HEK293T (cell line): ENCODE measurements around the gene MXD3.
"Not testable (repeated sequence)": the region's sequence is repeated elsewhere in the genome, so short reads cannot be mapped to it uniquely, and the experiment has no call there.

ENCODE experiments used
- CTCF ChIA-PET: fragments of 350-600 bp; formaldehyde crosslinking; extraction: SDS; loops from one replicate; lab custom pipeline; 2021; ENCODE audit warnings: antibody characterized with exemption, inconsistent platforms; lab: Yijun Ruan, JAX
- POLR2A ChIA-PET: fragments of 350-600 bp; formaldehyde crosslinking; extraction: SDS; loops from one replicate; lab custom pipeline; 2020; ENCODE audit warnings: antibody characterized with exemption, inconsistent platforms; lab: Yijun Ruan, JAX
- DNase-seq: peaks from one replicate; pipeline ENCODE4 v3.0.0; 2012; ENCODE audit warnings: mixed read lengths; ENCODE audit errors: extremely low spot score
- ARNT ChIP-seq: fragments of 450-650 bp; IDR thresholded peaks from 2 replicates; pipeline ENCODE4 v1.6.1; 2017; ENCODE audit warnings: mild to moderate bottlenecking
- BHLHE40 ChIP-seq: fragments of 450-650 bp; IDR thresholded peaks from 2 replicates; pipeline ENCODE4 v1.6.1; 2016; ENCODE audit warnings: mild to moderate bottlenecking, moderate library complexity, borderline replicate concordance
- CTBP1 ChIP-seq: fragments of 450-650 bp; IDR thresholded peaks from 2 replicates; pipeline ENCODE4 v1.6.1; 2016; ENCODE audit warnings: borderline replicate concordance
- ELF4 ChIP-seq: fragments of 450-650 bp; IDR thresholded peaks from 2 replicates; pipeline ENCODE4 v1.6.1; 2017; ENCODE audit warnings: antibody characterized with exemption
- FOXA1 ChIP-seq: fragments of 450-650 bp; IDR thresholded peaks from 2 replicates; pipeline ENCODE4 v1.6.1; 2016; ENCODE audit warnings: mild to moderate bottlenecking
- FOXK2 ChIP-seq: fragments of 450-650 bp; IDR thresholded peaks from 2 replicates; pipeline ENCODE4 v1.6.1; 2016; ENCODE audit warnings: mild to moderate bottlenecking
- FOXM1 ChIP-seq: fragments of 450-650 bp; IDR thresholded peaks from 2 replicates; pipeline ENCODE4 v1.6.1; 2017; ENCODE audit warnings: mild to moderate bottlenecking, borderline replicate concordance
- HDGF ChIP-seq: fragments of 450-650 bp; IDR thresholded peaks from 2 replicates; pipeline ENCODE4 v1.6.1; 2017; ENCODE audit warnings: antibody characterized with exemption, borderline replicate concordance
- L3MBTL2 ChIP-seq: fragments of 450-650 bp; conservative IDR thresholded peaks from 2 replicates; pipeline ENCODE4 v1.6.1; 2016; ENCODE audit warnings: mild to moderate bottlenecking
- LEF1 ChIP-seq: fragments of 450-650 bp; IDR thresholded peaks from 2 replicates; pipeline ENCODE4 v1.6.1; 2017; ENCODE audit warnings: mild to moderate bottlenecking, borderline replicate concordance
- NFRKB ChIP-seq: fragments of 450-650 bp; IDR thresholded peaks from 2 replicates; pipeline ENCODE4 v1.6.1; 2016; ENCODE audit warnings: mild to moderate bottlenecking, moderate library complexity
- PKNOX1 ChIP-seq: fragments of 450-650 bp; IDR thresholded peaks from 2 replicates; pipeline ENCODE4 v1.6.1; 2016
- SP1 ChIP-seq: fragments of 450-650 bp; IDR thresholded peaks from 2 replicates; pipeline ENCODE4 v1.6.1; 2017
- SUZ12 ChIP-seq: fragments of 450-650 bp; IDR thresholded peaks from 2 replicates; pipeline ENCODE4 v1.6.1; 2016; ENCODE audit warnings: mild to moderate bottlenecking
- TARDBP ChIP-seq: fragments of 450-650 bp; IDR thresholded peaks from 2 replicates; pipeline ENCODE4 v1.6.1; 2016
- ZNF384 ChIP-seq: fragments of 450-650 bp; IDR thresholded peaks from 2 replicates; pipeline ENCODE4 v1.6.1; 2016

Gene MXD3

DNA sequence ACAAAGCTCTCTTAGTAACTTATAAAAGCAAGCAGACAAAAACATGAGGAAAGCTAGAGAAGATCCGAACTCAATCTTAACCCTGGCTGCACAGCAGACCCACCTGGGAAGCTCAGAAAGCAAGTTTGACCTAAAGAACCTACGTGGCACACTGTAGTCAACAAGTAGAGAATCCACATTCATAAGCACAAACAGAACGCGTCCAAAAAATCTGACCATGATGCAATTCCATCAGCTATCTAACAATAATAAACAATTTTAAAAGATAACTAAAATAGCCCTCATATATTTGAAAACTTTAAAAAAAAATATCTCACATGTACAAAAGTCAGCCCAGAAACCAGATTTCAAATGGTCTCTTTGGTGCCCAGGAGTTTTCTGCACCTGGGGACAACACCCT lies 35.1 kb upstream of the MXD3 start:
- TF ChIP-seq FOXK2: no peak
- no peak for TF ChIP-seq ELF4
- no peak for TF ChIP-seq LEF1
- no peak for TF ChIP-seq HDGF
- no peak for TF ChIP-seq ZNF384
- TF ChIP-seq FOXM1: no peak
- TF ChIP-seq SUZ12: no peak
- POLR2A ChIA-PET: no interaction called here
- CTCF ChIA-PET: interaction anchor here (1.1 kb wide), 1 partner anchor 37 kb away, joined by 3 read pairs; no protein-coding TSS in a partner anchor
- no peak for DNase-seq

GRCh38 chr5:177344891-177345290 lies 33.2 kb upstream of the MXD3 start:
- DNase-seq: no peak
- no peak for TF ChIP-seq FOXM1
- TF ChIP-seq ZNF384: no peak
- no peak for TF ChIP-seq SP1
- no peak for TF ChIP-seq CTBP1
- ChIA-PET CTCF (no interaction called here), POLR2A (no interaction called here)

GRCh38 chr5:177343777-177344176 lies 32.1 kb upstream of the MXD3 start:
- CTCF ChIA-PET: no interaction called here
- POLR2A ChIA-PET: no interaction called here
- DNase-seq: no peak
- no peak for TF ChIP-seq FOXA1
- no peak for TF ChIP-seq HDGF
- TF ChIP-seq ZNF384: no peak
- TF ChIP-seq ELF4: no peak
- no peak for TF ChIP-seq FOXM1
- TF ChIP-seq ARNT: no peak
- no peak for TF ChIP-seq L3MBTL2
- no peak for TF ChIP-seq CTBP1
- no peak for TF ChIP-seq TARDBP
- TF ChIP-seq BHLHE40: no peak
- no peak for TF ChIP-seq FOXK2
- TF ChIP-seq PKNOX1: no peak
- TF ChIP-seq NFRKB: no peak
- no peak for TF ChIP-seq SUZ12
- no peak for TF ChIP-seq SP1
- TF ChIP-seq LEF1: no peak

DNA sequence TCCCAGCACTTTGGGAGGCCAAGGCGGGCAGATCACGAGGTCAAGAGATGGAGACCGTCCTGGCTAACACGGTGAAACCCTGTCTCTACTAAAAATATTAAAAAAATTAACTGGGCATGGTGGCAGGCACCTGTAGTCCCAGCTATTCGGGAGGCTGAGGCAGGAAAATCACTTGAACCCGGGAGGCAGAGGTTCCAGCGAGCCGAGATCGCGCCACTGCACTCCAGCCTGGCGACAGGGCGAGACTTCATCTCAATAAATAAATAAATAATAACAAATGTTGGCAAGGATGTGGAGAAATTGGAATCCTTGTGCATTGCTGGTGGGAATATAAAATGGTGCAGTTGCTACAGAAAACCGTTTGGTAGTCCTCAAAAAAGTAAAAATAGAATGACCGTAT lies 31.3 kb upstream of the MXD3 start:
- CTCF ChIA-PET, DNase-seq: not testable (repeated sequence)
- POLR2A ChIA-PET: interaction anchor here (1.2 kb wide), 1 partner anchor 8 kb away, joined by 9 read pairs; the partner anchor contains the start of gene LMAN2

GRCh38 chr5:177339107-177339638 lies 27.5 kb upstream of the MXD3 start:
- TF ChIP-seq CTBP1 (no peak), NFRKB (no peak), LEF1 (no peak), ELF4 (no peak), TARDBP (no peak), ZNF384 (no peak), ARNT (no peak), FOXA1 (no peak), FOXK2 (no peak), SP1 (no peak)
- no peak for DNase-seq
- CTCF ChIA-PET: no interaction called here
- POLR2A ChIA-PET: no interaction called here

- ChIA-PET CTCF (no interaction called here), POLR2A (no interaction called here)
- TF ChIP-seq TARDBP: no peak
- TF ChIP-seq HDGF: no peak
- TF ChIP-seq FOXA1: no peak
- no peak for TF ChIP-seq ELF4
- TF ChIP-seq SUZ12: no peak
- no peak for TF ChIP-seq FOXK2
- TF ChIP-seq NFRKB: no peak
- TF ChIP-seq ARNT: no peak
- TF ChIP-seq SP1: no peak
- TF ChIP-seq BHLHE40: no peak
- TF ChIP-seq L3MBTL2: no peak
- TF ChIP-seq PKNOX1: no peak
- no peak for TF ChIP-seq CTBP1
- DNase-seq: no peak
Measured at GRCh38 chr5:177338251-177339106, 26.8 kb upstream of the MXD3 start.

- TF ChIP-seq ARNT: no peak
- no peak for TF ChIP-seq BHLHE40
- TF ChIP-seq FOXA1: no peak
- no peak for TF ChIP-seq ELF4
- no peak for TF ChIP-seq L3MBTL2
- no peak for TF ChIP-seq NFRKB
- no peak for TF ChIP-seq LEF1
- TF ChIP-seq CTBP1: no peak
- no peak for TF ChIP-seq FOXM1
- TF ChIP-seq SUZ12: no peak
- TF ChIP-seq SP1: no peak
- no peak for TF ChIP-seq ZNF384
- TF ChIP-seq TARDBP: no peak
- no peak for TF ChIP-seq HDGF
- no peak for TF ChIP-seq PKNOX1
- no peak for TF ChIP-seq FOXK2
- DNase-seq: no peak
- ChIA-PET CTCF (no interaction called here), POLR2A (interaction anchor here (0.9 kb wide), 1 partner anchor 15 kb away, joined by 3 read pairs; the partner anchor contains the start of gene LMAN2)
Measured at GRCh38 chr5:177336603-177337494, 25.2 kb upstream of the MXD3 start.
